Measurements from ENCODE around the gene RMND5B. TPM values are rescaled to one million over a fixed set of nuclear protein-coding genes. Genes with fewer than 3 reads are reported as not detected.
A peak's percentile ranks its signal among the peaks of the same experiment; 100 is the strongest.

Gene RMND5B
- total RNA-seq, 4 donors from 2014 or later, result 32.9 to 49.3 (median 48.2) TPM

- intact Hi-C loops (cut with DNase I), result no loop called here
- DNase-seq, result peak; percentile 80 to 83
- Histone ChIP-seq H3K9me3 (no peaks in the 10 kb centered on the region), H3K4me1 (peaks cover 8 to 9% of the 10 kb centered on the region in 2 donors), H3K4me3 (replicated peaks in 1 of 3) (peak within 1 kb of the TSS in 2 of 3 donors; percentile 39 to 59), H3K27me3 (no peaks in the 10 kb centered on the region), H3K36me3 (no peaks in the 10 kb centered on the region), H3K27ac (peak within 1 kb of the TSS in 1 of 3 donors; percentile 47)
- TF ChIP-seq, protein P1, sequence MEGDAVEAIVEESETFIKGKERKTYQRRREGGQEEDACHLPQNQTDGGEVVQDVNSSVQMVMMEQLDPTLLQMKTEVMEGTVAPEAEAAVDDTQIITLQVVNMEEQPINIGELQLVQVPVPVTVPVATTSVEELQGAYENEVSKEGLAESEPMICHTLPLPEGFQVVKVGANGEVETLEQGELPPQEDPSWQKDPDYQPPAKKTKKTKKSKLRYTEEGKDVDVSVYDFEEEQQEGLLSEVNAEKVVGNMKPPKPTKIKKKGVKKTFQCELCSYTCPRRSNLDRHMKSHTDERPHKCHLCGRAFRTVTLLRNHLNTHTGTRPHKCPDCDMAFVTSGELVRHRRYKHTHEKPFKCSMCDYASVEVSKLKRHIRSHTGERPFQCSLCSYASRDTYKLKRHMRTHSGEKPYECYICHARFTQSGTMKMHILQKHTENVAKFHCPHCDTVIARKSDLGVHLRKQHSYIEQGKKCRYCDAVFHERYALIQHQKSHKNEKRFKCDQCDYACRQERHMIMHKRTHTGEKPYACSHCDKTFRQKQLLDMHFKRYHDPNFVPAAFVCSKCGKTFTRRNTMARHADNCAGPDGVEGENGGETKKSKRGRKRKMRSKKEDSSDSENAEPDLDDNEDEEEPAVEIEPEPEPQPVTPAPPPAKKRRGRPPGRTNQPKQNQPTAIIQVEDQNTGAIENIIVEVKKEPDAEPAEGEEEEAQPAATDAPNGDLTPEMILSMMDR (IDR thresholded peaks at IDR 0.05), result no peak
- TF ChIP-seq POLR2A (IDR thresholded peaks at IDR 0.05), result peak in 1 of 2 donors; percentile 24
- 3% methylated on average over 17 to 21 of the region's 96 CpGs for WGBS, 2 donors
These were observed 17.6 kb upstream of the RMND5B start, which contains the start of gene N4BP3 for GRCh38 chr5:178113141-178113787. Gene N4BP3 (plus strand): TSS chr5:178113532. CDS start chr5:178119584, 6,052 bp downstream.

GRCh38 chr5:178113841-178114324, 16.9 kb upstream of the RMND5B start:
- Histone ChIP-seq H3K4me3 (replicated peaks in 1 of 3) (peak overlapping the region in 2 of 3 donors; percentile 39 to 59), H3K27ac (peak overlapping the region in 1 of 3 donors; percentile 47), H3K9me3 (no peaks in the 10 kb centered on the region), H3K36me3 (no peaks in the 10 kb centered on the region), H3K27me3 (no peaks in the 10 kb centered on the region), H3K4me1 (peaks cover 3 to 8% of the 10 kb centered on the region in 2 donors)
- peak in 1 of 2 donors; percentile 31 for DNase-seq
- TF ChIP-seq POLR2A (IDR thresholded peaks at IDR 0.05), result no peak
- TF ChIP-seq, protein P1 (IDR thresholded peaks at IDR 0.05), result no peak
- intact Hi-C loops (cut with DNase I), result no loop called here
- 21 to 30% methylated on average over 2 of the region's 41 CpGs for WGBS, 2 donors

GRCh38 chr5:178114325-178115135, 16.3 kb upstream of the RMND5B start:
- no peaks in the 10 kb centered on the region for H3K9me3 ChIP-seq
- WGBS, 2 donors, result 43 to 45% methylated on average over 17 to 22 of the region's 28 CpGs
- DNase-seq, result no peak
- no peaks in the 10 kb centered on the region for H3K27me3 ChIP-seq
- TF ChIP-seq POLR2A (IDR thresholded peaks at IDR 0.05), result no peak
- TF ChIP-seq, protein P1 (IDR thresholded peaks at IDR 0.05), result no peak
- intact Hi-C loops (cut with DNase I), result no loop called here
- peak overlapping the region in 1 of 3 donors; percentile 47 for H3K27ac ChIP-seq
- H3K4me3 ChIP-seq (replicated peaks in 1 of 3), result peak overlapping the region in 1 of 3 donors; percentile 59
- H3K4me1 ChIP-seq, result peaks cover 0 to 5% of the 10 kb centered on the region in 2 donors
- H3K36me3 ChIP-seq, result no peaks in the 10 kb centered on the region

GRCh38 chr5:178115136-178115813, 15.5 kb upstream of the RMND5B start:
- Histone ChIP-seq H3K9me3 (no peaks in the 10 kb centered on the region), H3K27ac (no peak overlapping the region), H3K4me1 (peaks cover 0 to 5% of the 10 kb centered on the region in 2 donors), H3K36me3 (no peaks in the 10 kb centered on the region), H3K4me3 (replicated peaks in 1 of 3) (no peak overlapping the region), H3K27me3 (no peaks in the 10 kb centered on the region)
- TF ChIP-seq, protein P1 (IDR thresholded peaks at IDR 0.05), result no peak
- TF ChIP-seq POLR2A (IDR thresholded peaks at IDR 0.05), result no peak
- intact Hi-C loops (cut with DNase I), result no loop called here
- DNase-seq, result no peak
- 64 to 82% methylated on average over 11 of the region's 12 CpGs for WGBS, 2 donors
